Measurements from ENCODE around the gene KLF1.
"Not testable (repeated sequence)": the region's sequence is repeated elsewhere in the genome, so short reads cannot be mapped to it uniquely, and the experiment has no call there.

Gene KLF1

GRCh38 chr19:12890787-12891552, 4.0 kb upstream of the KLF1 start, which contains the start of gene GCDH:
Gene GCDH, plus strand, starts transcription at chr19:12891160. Its CDS starts 145 bp downstream, at chr19:12891305.
- DNase-seq (ENCODE audit: low read depth), result peak; percentile 95

- not testable (repeated sequence) for DNase-seq (ENCODE audit: low read depth)
Observed at GRCh38 chr19:12890299-12890786, 3.3 kb upstream of the KLF1 start.

- no peak for DNase-seq (ENCODE audit: low read depth)
Observed at GRCh38 chr19:12888006-12888603, 1.1 kb upstream of the KLF1 start.

- no peak for DNase-seq (ENCODE audit: low read depth)
Observed at GRCh38 chr19:12886651-12886968, 391 bp downstream of the KLF1 start.

GRCh38 chr19:12885749-12886650, 1.0 kb downstream of the KLF1 start:
- no peak for DNase-seq (ENCODE audit: low read depth)

- DNase-seq (ENCODE audit: low read depth), result peak; percentile 86
Observed at GRCh38 chr19:12884926-12885748, 1.9 kb downstream of the KLF1 start.

GRCh38 chr19:12884627-12884925, 2.4 kb downstream of the KLF1 start:
- DNase-seq (ENCODE audit: low read depth), result no peak

GRCh38 chr19:12884202-12884601, 2.8 kb downstream of the KLF1 start:
- no peak for DNase-seq (ENCODE audit: low read depth)

GRCh38 chr19:12882589-12882988, 4.4 kb downstream of the KLF1 start:
- DNase-seq (ENCODE audit: low read depth), result no peak

GRCh38 chr19:12881172-12881808, 5.7 kb downstream of the KLF1 start, which contains the start of gene DNASE2:
Gene DNASE2, minus strand, starts transcription at chr19:12881449. Its CDS starts 74 bp downstream, at chr19:12881375.
- peak; percentile 84 for DNase-seq (ENCODE audit: low read depth)

- no peak for DNase-seq (ENCODE audit: low read depth)
Observed at GRCh38 chr19:12880551-12881171, 6.3 kb downstream of the KLF1 start.

- DNase-seq (ENCODE audit: low read depth), result no peak
Observed at GRCh38 chr19:12875086-12875485, 11.9 kb downstream of the KLF1 start.

GRCh38 chr19:12873891-12874745, 12.9 kb downstream of the KLF1 start:
- DNase-seq (ENCODE audit: low read depth), result no peak

GRCh38 chr19:12872941-12873890, 13.8 kb downstream of the KLF1 start:
- no peak for DNase-seq (ENCODE audit: low read depth)

GRCh38 chr19:12872255-12872654, 14.7 kb downstream of the KLF1 start:
- DNase-seq (ENCODE audit: low read depth), result no peak

- no peak for DNase-seq (ENCODE audit: low read depth)
Observed at GRCh38 chr19:12871681-12872080, 15.3 kb downstream of the KLF1 start.

- DNase-seq (ENCODE audit: low read depth), result no peak
Observed at GRCh38 chr19:12868540-12869112, 18.4 kb downstream of the KLF1 start.

Measured in activated T-cell treated with anti-CD3 and anti-CD28 coated beads for 24 hours (primary cell).